Measurements from ENCODE around the gene HPS1. TPM values are rescaled to one million over a fixed set of nuclear protein-coding genes. Genes with fewer than 3 reads are reported as not detected.
A peak's percentile ranks its signal among the peaks of the same experiment; 100 is the strongest.

The HPS1 gene
- total RNA-seq, 1 donor, result 52.1 TPM

DNA sequence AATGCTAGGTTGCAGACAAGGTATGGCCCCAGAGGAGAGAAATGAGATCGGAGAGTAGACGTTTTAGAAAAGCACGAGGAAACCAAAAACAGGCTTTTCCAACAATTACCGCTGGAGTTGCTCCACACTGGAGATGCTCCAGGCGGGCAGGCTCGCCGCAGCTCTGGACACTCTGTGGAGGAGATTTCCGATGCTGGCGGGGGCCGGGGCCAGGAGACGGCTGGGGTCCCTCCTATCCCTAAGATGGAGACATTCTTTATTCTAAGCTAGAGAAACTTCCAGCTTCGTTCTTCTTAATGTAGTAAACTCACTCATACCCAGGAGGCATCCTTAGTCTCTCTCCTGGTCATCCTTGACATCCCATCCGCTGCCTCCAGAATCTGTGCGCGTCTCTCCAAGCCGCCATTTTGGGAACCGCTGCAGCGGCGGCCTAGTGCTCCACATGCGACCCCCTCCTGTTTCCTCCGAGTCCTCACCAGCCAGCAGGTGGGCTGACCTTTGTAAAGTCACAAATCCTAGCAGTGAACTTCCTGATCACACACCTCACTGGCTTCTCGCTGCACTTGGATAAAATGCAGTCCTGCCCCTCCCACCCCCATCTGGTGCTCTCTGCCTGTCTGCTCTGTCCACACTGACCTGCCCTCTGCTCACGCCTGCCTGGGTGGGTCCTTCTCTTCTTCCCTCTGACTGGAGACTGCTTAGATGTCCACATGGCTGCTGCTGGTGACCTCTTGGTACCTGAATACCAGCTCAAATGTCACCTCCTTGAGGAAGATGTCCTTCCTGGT lies 43.6 kb downstream of the HPS1 start:
- Histone ChIP-seq H3K9me3 (ENCODE audit: low read depth, low read length) (no peaks in the 10 kb centered on the region), H3K79me2 (ENCODE audit: insufficient read depth, low read length) (no peaks in the 10 kb centered on the region), H3K4me1 (ENCODE audit: insufficient read depth, low read length) (peaks cover 21% of the 10 kb centered on the region), H3K4me3 (ENCODE audit: insufficient read depth, low read length) (no peak overlapping the region), H2AFZ (ENCODE audit: low read length) (peak overlapping the region; percentile 11), H3K36me3 (ENCODE audit: insufficient read depth, low read length) (no peaks in the 10 kb centered on the region), H3K4me2 (ENCODE audit: insufficient read depth, low read length) (peak overlapping the region; percentile 71), H4K20me1 (ENCODE audit: insufficient read depth, low read length) (no peaks in the 10 kb centered on the region), H3K27me3 (ENCODE audit: insufficient read depth, low read length) (no peaks in the 10 kb centered on the region), H3K27ac (ENCODE audit: low read depth, low read length) (peak overlapping the region; percentile 92)
- TF ChIP-seq, protein P1, sequence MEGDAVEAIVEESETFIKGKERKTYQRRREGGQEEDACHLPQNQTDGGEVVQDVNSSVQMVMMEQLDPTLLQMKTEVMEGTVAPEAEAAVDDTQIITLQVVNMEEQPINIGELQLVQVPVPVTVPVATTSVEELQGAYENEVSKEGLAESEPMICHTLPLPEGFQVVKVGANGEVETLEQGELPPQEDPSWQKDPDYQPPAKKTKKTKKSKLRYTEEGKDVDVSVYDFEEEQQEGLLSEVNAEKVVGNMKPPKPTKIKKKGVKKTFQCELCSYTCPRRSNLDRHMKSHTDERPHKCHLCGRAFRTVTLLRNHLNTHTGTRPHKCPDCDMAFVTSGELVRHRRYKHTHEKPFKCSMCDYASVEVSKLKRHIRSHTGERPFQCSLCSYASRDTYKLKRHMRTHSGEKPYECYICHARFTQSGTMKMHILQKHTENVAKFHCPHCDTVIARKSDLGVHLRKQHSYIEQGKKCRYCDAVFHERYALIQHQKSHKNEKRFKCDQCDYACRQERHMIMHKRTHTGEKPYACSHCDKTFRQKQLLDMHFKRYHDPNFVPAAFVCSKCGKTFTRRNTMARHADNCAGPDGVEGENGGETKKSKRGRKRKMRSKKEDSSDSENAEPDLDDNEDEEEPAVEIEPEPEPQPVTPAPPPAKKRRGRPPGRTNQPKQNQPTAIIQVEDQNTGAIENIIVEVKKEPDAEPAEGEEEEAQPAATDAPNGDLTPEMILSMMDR (IDR thresholded peaks at IDR 0.05; ENCODE audit: extremely low read depth, low read depth, low read length), result no peak
- no peak for DNase-seq (ENCODE audit: insufficient read length, low spot score, missing footprints)

DNA sequence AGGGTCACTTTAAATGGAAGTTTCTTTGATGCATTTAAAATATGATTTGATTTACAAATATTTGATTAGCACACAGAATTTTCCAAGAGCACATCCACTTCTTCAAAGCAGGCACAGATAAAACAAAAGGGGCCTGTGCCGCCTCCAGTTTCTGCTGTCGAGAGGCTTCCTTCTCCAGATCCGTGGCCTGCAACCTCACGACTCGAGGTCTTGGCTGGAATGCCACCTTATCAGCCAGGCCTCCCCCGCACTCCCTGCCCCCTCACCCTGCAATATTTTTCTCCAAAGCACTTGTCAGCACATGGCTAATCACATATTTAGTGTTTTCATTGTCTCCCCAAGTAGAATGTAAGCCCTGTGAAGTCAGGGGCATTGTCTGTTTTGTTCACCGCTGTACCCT lies 44.3 kb downstream of the HPS1 start:
- DNase-seq (ENCODE audit: insufficient read length, low spot score, missing footprints), result no peak
- peaks cover 21% of the 10 kb centered on the region for H3K4me1 ChIP-seq (ENCODE audit: insufficient read depth, low read length)
- TF ChIP-seq, protein P1 (IDR thresholded peaks at IDR 0.05; ENCODE audit: extremely low read depth, low read depth, low read length), result no peak
- H2AFZ ChIP-seq (ENCODE audit: low read length), result no peak overlapping the region
- no peaks in the 10 kb centered on the region for H4K20me1 ChIP-seq (ENCODE audit: insufficient read depth, low read length)
- no peaks in the 10 kb centered on the region for H3K9me3 ChIP-seq (ENCODE audit: low read depth, low read length)
- no peaks in the 10 kb centered on the region for H3K36me3 ChIP-seq (ENCODE audit: insufficient read depth, low read length)
- no peak overlapping the region for H3K4me2 ChIP-seq (ENCODE audit: insufficient read depth, low read length)
- no peaks in the 10 kb centered on the region for H3K27me3 ChIP-seq (ENCODE audit: insufficient read depth, low read length)
- H3K4me3 ChIP-seq (ENCODE audit: insufficient read depth, low read length), result no peak overlapping the region
- H3K27ac ChIP-seq (ENCODE audit: low read depth, low read length), result no peak overlapping the region
- no peaks in the 10 kb centered on the region for H3K79me2 ChIP-seq (ENCODE audit: insufficient read depth, low read length)

DNA sequence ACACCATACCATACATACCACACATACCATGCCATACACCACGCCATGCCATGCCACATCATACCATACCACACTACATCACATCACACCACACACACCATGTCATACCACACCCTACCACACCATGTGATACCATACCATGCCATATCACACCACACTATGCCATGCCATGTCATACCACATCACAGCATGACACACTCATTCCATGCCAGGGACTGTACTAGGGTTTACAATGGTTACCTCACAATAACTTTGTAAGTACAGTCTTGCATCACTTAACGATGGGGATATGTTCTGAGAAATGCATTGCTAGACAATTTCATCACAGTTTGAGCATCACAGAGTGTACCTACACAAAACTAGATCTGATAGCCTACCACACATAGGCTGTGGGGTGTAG lies 46.3 kb downstream of the HPS1 start:
- peaks cover 21% of the 10 kb centered on the region for H3K4me1 ChIP-seq (ENCODE audit: insufficient read depth, low read length)
- H3K36me3 ChIP-seq (ENCODE audit: insufficient read depth, low read length), result peaks cover 4% of the 10 kb centered on the region
- H3K4me2 ChIP-seq (ENCODE audit: insufficient read depth, low read length), result no peak overlapping the region
- TF ChIP-seq, protein P1 (IDR thresholded peaks at IDR 0.05; ENCODE audit: extremely low read depth, low read depth, low read length), result no peak
- H2AFZ ChIP-seq (ENCODE audit: low read length), result no peak overlapping the region
- no peaks in the 10 kb centered on the region for H3K9me3 ChIP-seq (ENCODE audit: low read depth, low read length)
- H4K20me1 ChIP-seq (ENCODE audit: insufficient read depth, low read length), result no peaks in the 10 kb centered on the region
- H3K27me3 ChIP-seq (ENCODE audit: insufficient read depth, low read length), result no peaks in the 10 kb centered on the region
- H3K27ac ChIP-seq (ENCODE audit: low read depth, low read length), result no peak overlapping the region
- peak; percentile 63 for DNase-seq (ENCODE audit: insufficient read length, low spot score, missing footprints)
- H3K79me2 ChIP-seq (ENCODE audit: insufficient read depth, low read length), result no peaks in the 10 kb centered on the region
- H3K4me3 ChIP-seq (ENCODE audit: insufficient read depth, low read length), result no peak overlapping the region

DNA sequence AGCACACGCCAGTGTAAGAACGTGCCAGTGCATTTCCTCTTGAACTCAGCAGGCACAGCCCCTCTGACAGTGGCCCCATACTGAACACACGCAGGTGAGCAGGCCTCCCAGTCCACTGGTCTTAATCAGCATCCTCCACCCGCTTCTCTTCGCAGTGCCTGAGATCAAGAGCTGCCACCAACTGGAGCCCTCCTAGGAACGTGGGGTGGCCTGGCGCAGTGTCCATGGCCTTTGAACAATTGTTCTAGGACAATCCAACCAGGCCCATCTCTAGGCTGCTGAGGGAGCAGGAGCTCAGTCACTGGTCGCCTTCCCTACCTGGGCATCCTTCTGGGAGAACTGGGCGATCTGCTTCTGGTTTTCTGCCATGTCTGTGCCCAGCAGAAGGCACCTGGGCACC lies 47.0 kb downstream of the HPS1 start:
- H3K27me3 ChIP-seq (ENCODE audit: insufficient read depth, low read length), result no peaks in the 10 kb centered on the region
- H4K20me1 ChIP-seq (ENCODE audit: insufficient read depth, low read length), result no peaks in the 10 kb centered on the region
- H3K79me2 ChIP-seq (ENCODE audit: insufficient read depth, low read length), result no peaks in the 10 kb centered on the region
- DNase-seq (ENCODE audit: insufficient read length, low spot score, missing footprints), result no peak
- no peak overlapping the region for H2AFZ ChIP-seq (ENCODE audit: low read length)
- H3K9me3 ChIP-seq (ENCODE audit: low read depth, low read length), result no peaks in the 10 kb centered on the region
- peaks cover 19% of the 10 kb centered on the region for H3K4me1 ChIP-seq (ENCODE audit: insufficient read depth, low read length)
- no peak overlapping the region for H3K4me3 ChIP-seq (ENCODE audit: insufficient read depth, low read length)
- no peak overlapping the region for H3K4me2 ChIP-seq (ENCODE audit: insufficient read depth, low read length)
- TF ChIP-seq, protein P1 (IDR thresholded peaks at IDR 0.05; ENCODE audit: extremely low read depth, low read depth, low read length), result no peak
- no peak overlapping the region for H3K27ac ChIP-seq (ENCODE audit: low read depth, low read length)
- H3K36me3 ChIP-seq (ENCODE audit: insufficient read depth, low read length), result peaks cover 4% of the 10 kb centered on the region
